Fibroblast of upper back skin (primary cell): ENCODE measurements around the gene PLS3.
A peak's percentile ranks its signal among the peaks of the same experiment; 100 is the strongest.

Experiments
- DNase-seq: peaks from one replicate; pipeline ENCODE4 v3.0.0-alpha.2; 2013

The PLS3 gene

GRCh38 chrX:115571712-115572111 is 10.7 kb downstream of the PLS3 start:
- peak; percentile 27 for DNase-seq

GRCh38 chrX:115573185-115573584 is 12.2 kb downstream of the PLS3 start:
- DNase-seq, result no peak

GRCh38 chrX:115576676-115577075 is 15.7 kb downstream of the PLS3 start:
- DNase-seq, result no peak

- DNase-seq, result no peak
Observed at GRCh38 chrX:115579327-115579726, 18.4 kb downstream of the PLS3 start.

- DNase-seq, result no peak
Observed at GRCh38 chrX:115579786-115580294, 18.9 kb downstream of the PLS3 start.

GRCh38 chrX:115581759-115582615 is 21.0 kb downstream of the PLS3 start:
- no peak for DNase-seq

GRCh38 chrX:115582616-115583495 is 21.9 kb downstream of the PLS3 start:
- peak; percentile 5 for DNase-seq

- peak; percentile 73 for DNase-seq
Observed at GRCh38 chrX:115583496-115584004, 22.6 kb downstream of the PLS3 start.

GRCh38 chrX:115584696-115585095 is 23.7 kb downstream of the PLS3 start:
- peak; percentile 79 for DNase-seq

- DNase-seq, result no peak
Observed at GRCh38 chrX:115588179-115588578, 27.2 kb downstream of the PLS3 start.

GRCh38 chrX:115589419-115589818 is 28.4 kb downstream of the PLS3 start:
- no peak for DNase-seq

- DNase-seq, result no peak
Observed at GRCh38 chrX:115591420-115591819, 30.4 kb downstream of the PLS3 start.

- DNase-seq, result no peak
Observed at GRCh38 chrX:115591856-115592842, 31.2 kb downstream of the PLS3 start.

- DNase-seq, result peak; percentile 48
Observed at GRCh38 chrX:115592997-115593734, 32.2 kb downstream of the PLS3 start.

- no peak for DNase-seq
Observed at GRCh38 chrX:115595049-115595448, 34.1 kb downstream of the PLS3 start.

GRCh38 chrX:115598556-115598955 is 37.6 kb downstream of the PLS3 start:
- DNase-seq, result no peak

- no peak for DNase-seq
Observed at GRCh38 chrX:115602308-115602707, 41.3 kb downstream of the PLS3 start.

GRCh38 chrX:115602729-115603389 is 41.9 kb downstream of the PLS3 start:
- DNase-seq, result peak; percentile 28

GRCh38 chrX:115603534-115604074 is 42.6 kb downstream of the PLS3 start:
- DNase-seq, result no peak

GRCh38 chrX:115606861-115607260 is 45.9 kb downstream of the PLS3 start:
- no peak for DNase-seq

- DNase-seq, result no peak
Observed at GRCh38 chrX:115609621-115610020, 48.6 kb downstream of the PLS3 start.
